GM08714 (cell line): ENCODE data around the gene REEP3.
A peak's percentile ranks its signal among the peaks of the same experiment; 100 is the strongest.
"Not testable (repeated sequence)": the region's sequence is repeated elsewhere in the genome, so short reads cannot be mapped to it uniquely, and the experiment has no call there.

ENCODE experiments used
- H3K4me3 ChIP-seq: fragments of 200-500 bp; sonication (Bioruptor generic); 2 replicates; pipeline ENCODE4 v1.5.1; 2014; ENCODE audit warnings: mild to moderate bottlenecking, low read length, inconsistent platforms
- ZNF274 ChIP-seq: IDR thresholded peaks from 2 replicates; pipeline ENCODE4 v1.6.1; 2012; ENCODE audit warnings: mild to moderate bottlenecking, low read depth, low read length

The REEP3 gene, protein sequence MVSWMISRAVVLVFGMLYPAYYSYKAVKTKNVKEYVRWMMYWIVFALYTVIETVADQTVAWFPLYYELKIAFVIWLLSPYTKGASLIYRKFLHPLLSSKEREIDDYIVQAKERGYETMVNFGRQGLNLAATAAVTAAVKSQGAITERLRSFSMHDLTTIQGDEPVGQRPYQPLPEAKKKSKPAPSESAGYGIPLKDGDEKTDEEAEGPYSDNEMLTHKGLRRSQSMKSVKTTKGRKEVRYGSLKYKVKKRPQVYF

DNA sequence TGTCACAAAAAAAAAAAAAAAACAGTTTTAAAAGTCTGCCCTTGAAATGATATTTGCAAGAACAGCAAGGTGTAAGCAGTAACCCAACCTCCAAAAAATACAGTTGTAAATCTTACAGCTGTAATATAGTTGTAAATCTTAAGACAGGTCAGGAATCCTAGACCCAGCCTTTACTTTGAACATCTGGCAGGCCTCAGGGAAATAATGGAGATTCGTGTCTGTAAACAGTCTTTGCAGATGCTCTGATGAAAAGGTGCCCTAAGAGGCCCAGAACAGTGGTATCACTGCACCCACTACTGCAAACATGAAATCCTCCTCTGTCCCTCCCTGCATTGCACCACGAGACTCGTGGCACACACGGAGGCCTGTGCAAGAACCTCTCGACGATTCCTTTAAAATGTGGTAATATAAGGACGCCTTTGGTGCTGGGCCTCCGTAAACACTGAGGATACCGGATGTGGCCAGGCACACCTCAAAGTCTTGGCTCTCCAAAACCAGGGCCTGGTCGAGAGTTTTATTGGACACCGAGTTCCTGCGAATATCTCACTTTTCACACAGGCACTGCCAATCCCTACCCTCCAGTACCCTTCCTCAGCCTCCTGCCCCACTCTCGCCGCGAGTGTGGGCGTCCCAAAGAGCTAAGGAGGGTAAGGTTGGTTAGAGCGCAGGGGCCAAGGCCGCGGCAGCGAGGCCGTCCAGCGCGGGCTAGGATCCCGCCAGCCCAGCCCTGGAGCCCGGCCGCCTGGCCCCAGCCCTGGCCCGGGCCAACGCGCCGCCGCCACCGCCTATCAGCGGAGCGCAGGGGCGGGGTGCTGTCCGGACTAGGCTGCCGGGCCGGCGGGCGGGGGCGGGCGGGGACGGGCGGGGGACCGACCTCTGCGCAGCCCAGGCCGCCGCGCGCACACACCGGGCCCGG, at the start of gene REEP3:
REEP3 (plus strand) TSS at position 902 of the 916 bp plus-strand sequence. CDS start 145 bp downstream, outside the sequence.
- H3K4me3 ChIP-seq: peak within 1 kb of the TSS; percentile 86
- no peak for TF ChIP-seq ZNF274

DNA sequence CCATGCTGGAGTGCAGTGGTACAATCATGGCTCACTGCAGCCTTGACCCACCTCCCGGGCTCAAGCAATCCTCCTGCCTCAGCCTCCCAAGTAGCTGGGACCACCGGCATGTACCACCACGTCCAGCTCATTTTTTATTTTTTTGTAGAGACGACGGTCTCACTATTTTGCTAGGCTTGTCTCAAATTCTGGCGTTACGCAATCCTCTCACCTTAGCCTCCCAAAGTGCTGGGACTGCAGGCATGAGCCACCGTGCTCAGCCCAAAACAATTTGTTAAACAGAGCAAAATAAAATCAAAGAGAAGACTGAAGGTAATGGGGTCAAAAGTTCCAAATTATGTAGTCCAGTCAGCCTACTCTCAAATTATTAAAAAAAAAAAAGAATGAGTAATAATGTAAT, 46.7 kb upstream of the REEP3 start:
- no peak for TF ChIP-seq ZNF274
- H3K4me3 ChIP-seq: no peak overlapping the region

DNA sequence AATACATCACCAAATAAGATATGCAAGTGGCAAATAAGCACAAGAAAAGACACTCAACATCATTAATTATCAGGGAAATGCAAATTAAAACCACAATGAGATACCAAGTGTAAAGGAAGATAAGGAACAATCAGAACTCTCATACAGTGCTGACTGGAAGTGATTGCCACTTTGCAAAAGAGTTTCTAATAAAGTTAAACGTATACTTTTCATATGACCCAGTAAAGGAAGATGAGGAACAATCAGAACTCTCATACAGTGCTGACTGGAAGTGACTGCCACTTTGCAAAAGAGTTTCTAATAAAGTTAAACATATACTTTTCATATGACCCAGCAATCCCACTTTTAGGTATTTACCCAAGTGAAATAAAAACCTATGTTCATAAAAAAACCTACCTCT, 43.3 kb upstream of the REEP3 start:
- H3K4me3 ChIP-seq: no peak overlapping the region
- TF ChIP-seq ZNF274: no peak

DNA sequence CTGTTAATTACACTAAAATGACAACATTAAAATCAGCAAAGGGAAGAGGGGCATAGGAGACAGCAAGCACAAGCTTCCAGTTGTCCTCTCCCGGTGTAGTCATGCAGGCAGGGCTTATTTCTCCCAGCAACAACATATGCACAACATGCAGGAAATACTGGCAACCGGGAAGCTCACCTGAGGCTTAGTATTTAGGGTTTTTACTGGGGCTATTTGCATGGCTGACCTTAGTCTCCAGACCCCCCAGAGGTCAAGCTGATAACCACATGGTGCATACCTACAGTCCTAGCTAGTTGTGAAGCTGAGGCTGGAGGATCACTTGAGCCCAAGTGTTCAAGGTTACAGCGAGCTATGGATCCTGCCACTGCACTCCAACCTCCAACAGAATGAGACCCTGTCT, 42.6 kb upstream of the REEP3 start:
- TF ChIP-seq ZNF274: no peak
- H3K4me3 ChIP-seq: no peak overlapping the region

DNA sequence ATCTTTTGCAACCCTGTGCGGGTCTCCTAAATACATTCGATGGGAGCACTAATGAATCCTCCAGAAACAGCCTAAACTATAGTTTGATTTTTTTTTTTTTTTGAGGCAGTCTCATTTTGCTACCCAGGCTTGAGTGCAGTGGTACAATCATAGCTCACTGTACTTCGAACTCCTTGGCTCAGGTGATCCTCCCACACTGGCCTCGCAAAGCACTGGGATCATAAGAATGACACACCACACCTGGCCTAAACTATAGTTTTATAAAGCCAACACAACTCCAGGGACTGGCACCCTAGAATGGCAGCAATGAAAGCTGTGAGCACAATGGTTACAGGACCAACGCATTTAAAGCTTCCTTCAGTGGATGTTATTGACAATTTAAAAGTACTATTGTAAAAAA, 41.0 kb upstream of the REEP3 start:
- no peak overlapping the region for H3K4me3 ChIP-seq
- no peak for TF ChIP-seq ZNF274

DNA sequence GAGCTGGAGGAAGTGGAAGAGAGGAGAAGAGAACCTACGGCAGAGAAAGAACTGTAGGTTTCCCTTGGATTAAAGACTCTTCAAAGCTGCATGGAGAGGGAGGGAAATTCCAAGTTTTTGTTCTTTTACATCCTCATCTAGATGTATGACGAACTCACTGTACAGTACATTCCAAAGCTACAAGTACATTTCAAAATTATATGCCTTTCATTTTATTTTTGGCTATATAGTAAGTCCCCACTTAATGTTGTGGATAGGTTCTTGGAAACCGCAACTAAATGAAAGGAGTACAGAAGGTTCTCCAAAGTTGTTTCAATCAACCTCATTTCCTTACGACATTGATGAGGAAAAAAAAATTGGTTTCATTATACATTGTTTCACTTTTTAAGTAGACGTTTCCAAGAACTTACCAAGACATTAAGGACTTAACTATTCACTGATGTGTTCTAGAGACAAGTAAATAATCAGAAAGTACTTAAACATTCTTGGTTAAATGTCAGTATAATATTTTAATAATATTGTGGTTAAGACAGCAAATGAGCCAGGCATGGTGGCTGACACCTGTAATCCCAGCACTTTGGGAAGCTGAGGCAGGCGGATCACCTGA, 39.3 kb upstream of the REEP3 start:
- TF ChIP-seq ZNF274: no peak
- no peak overlapping the region for H3K4me3 ChIP-seq

DNA sequence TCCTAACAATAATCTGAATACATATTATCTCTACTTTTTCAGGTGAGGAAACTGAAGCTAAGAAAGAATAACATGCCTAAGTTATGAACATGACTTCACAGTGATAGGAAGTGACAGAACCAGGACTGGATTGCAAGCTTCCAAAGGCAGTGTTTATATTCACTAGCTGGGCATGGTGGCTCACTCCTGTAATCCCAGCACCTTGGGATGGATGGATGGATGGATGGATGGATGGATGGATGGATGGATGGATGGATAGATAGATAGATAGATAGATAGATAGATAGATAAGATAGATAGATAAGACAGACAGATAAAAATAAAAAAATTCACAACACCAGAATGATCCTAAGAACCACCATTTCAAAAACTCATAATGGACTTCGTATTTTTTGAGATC, 37.2 kb upstream of the REEP3 start:
- no peak overlapping the region for H3K4me3 ChIP-seq
- no peak for TF ChIP-seq ZNF274

DNA sequence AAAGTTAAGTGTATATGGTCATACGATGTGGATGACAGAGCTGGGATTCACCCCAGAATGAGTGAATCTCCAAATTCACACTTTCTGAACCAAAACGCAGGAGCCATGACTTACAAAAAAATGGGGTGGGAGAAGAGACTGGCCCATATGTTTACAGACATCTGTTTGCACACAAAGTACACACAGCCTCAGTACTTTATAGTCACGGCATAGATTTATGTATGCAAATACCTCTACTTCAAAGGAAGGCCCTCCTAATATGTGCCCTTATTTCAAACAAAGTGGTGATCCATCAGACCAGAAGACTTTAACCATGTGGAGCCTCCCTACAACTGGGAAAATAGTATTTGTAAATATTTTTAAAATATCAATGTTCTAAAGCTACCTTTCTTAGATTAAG, 33.2 kb upstream of the REEP3 start:
- no peak overlapping the region for H3K4me3 ChIP-seq
- no peak for TF ChIP-seq ZNF274

DNA sequence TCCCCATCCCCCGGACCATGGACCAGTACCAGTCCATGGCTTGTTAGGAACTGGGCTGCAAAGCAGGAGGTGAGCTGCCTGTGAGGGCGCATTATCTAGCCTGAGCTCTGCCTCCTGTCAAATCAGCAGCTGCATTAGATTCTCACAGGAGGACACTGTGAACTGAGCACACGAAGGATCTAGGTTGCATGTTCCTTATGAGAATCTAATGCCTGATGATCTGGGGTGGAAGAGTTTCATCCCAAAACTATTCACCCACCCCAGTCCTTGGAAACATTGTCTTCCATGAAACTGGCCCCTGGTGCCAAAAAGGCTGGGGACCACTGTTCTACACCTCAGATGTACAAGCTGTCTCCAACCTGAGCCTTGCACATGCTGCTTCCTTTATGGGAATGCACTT, 31.4 kb upstream of the REEP3 start:
- H3K4me3 ChIP-seq: no peak overlapping the region
- TF ChIP-seq ZNF274: no peak

DNA sequence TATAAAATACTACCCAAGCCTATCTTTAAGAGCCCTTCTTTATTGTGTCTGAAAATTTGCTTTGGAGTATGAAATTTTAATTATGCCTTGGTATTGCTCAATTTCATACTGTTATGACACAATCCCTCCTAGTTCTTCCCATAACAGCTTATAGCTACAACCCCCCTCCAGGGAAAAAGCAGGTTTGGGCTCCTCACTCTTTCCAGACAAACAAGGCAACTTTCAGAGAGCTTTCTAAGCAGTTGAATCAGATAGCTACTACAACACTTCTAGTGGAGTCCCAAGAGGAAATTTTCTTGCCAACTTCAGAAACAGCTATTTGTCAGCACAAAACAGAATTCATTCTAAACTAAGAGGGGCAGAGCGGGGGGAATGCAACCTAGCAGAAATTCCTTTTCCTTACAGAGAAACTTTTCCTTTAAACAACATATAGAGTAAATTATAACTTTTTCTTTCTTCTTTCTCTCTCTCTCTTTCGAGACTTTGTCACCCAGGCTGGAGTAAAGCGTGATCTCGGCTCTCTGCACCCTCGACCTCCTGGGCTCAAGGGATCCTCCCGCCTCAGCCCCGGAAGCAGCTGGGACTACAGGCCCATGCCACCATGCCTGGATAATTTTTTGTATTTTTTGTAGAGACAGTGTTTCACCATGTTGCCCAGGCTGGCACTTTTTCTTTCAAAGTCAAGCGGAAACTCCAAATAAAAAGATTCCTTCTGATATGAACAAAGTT, 29.4 kb upstream of the REEP3 start:
- TF ChIP-seq ZNF274: no peak
- no peak overlapping the region for H3K4me3 ChIP-seq

DNA sequence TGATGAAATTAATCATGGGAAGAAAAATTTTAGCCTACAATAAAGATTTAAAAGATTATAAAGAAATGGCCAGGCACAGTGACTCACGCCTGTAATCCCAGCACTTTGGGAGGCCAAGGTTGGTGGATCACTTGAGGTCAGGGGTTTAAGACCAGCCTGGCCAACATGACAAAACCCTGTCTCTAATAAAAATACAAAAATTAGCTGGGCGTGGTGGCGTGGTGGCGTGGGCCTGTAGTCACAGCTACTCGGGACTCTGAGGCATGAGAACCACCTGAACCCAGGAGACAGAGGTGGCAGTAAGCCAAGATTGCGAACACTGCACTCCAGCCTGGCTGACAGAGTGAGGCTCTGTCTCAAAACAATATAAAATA, 28.9 kb upstream of the REEP3 start:
- not testable (repeated sequence) for H3K4me3 ChIP-seq

DNA sequence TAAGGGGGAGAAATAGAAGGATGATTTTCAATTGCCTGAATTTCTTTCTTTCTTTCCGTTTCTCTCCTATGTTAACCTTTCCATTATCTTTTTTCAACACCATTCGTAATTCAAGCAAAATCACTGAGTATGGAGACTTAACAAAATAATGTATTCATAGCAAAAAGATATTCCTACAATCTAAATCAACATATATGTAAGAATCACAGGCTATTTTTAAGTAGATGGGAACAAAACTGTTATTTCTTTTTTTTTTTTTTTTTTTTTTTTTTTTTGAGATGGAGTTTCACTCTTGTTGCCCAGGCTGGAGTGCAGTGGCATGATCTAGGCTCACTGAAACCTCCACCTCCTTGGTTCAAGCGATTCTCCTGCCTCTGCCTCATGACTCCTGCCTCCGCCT, 28.2 kb upstream of the REEP3 start:
- no peak for TF ChIP-seq ZNF274
- H3K4me3 ChIP-seq: no peak overlapping the region

DNA sequence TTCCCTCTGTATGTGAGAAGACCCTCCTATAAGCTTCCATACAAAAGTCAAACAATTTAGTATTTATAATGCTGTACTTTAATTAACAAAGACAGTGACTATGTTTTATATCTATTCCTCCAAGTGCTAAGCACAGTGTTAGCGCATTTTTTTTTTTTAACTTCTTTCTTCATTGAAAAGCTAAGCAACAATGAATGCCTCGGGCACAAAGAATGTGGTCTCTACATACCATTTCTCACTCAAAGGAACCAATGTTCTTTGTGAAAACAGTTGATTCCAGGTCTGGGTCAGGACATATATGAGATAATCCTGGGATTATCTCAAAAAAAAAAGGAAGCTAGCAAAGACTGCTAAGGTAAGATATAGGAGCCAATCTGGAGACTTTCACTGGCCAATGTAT, 26.2 kb upstream of the REEP3 start:
- H3K4me3 ChIP-seq: no peak overlapping the region
- TF ChIP-seq ZNF274: no peak

DNA sequence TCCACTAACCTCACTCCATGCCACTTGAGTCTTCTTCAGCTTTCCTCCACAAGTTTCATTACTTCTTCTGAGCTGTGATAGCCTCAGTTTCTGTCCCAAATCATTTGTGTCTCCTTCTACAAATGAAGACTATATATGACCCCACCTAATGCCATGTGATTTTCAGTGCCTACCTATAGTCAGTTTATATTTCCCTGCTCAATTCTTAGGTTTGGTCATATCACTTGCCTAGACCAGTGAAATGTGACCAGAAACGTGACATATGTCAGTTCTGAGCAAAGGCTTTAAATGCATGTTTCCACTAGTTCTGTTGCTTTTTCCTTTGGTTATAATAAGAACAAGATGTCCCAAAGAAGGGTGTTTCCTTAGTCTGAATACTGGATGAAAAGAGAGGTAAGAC, 24.6 kb upstream of the REEP3 start:
- no peak for TF ChIP-seq ZNF274
- H3K4me3 ChIP-seq: no peak overlapping the region
